Measurements from ENCODE around the gene RBP3.

The RBP3 gene

GRCh38 chr10:47359626-47360418, 11.7 kb downstream of the RBP3 start:
- DNase-seq: no peak

GRCh38 chr10:47360419-47361040, 12.4 kb downstream of the RBP3 start:
- no peak for DNase-seq

- no peak for DNase-seq
Observed at GRCh38 chr10:47361293-47361692, 13.1 kb downstream of the RBP3 start.

GRCh38 chr10:47362199-47362598, 14.0 kb downstream of the RBP3 start:
- no peak for DNase-seq

GRCh38 chr10:47363781-47364180, 15.6 kb downstream of the RBP3 start:
- DNase-seq: no peak

- DNase-seq: no peak
Observed at GRCh38 chr10:47364366-47364765, 16.2 kb downstream of the RBP3 start.

GRCh38 chr10:47364911-47365310, 16.7 kb downstream of the RBP3 start:
- DNase-seq: no peak

GRCh38 chr10:47365431-47366180, 17.4 kb downstream of the RBP3 start:
- DNase-seq: no peak

- no peak for DNase-seq
Observed at GRCh38 chr10:47366181-47366631, 18.0 kb downstream of the RBP3 start.

GRCh38 chr10:47366731-47367460, 18.7 kb downstream of the RBP3 start:
- no peak for DNase-seq

GRCh38 chr10:47367646-47368045, 19.5 kb downstream of the RBP3 start:
- DNase-seq: no peak

GRCh38 chr10:47368431-47369180, 20.4 kb downstream of the RBP3 start:
- DNase-seq: no peak

- DNase-seq: no peak
Observed at GRCh38 chr10:47369251-47369894, 21.2 kb downstream of the RBP3 start.

- DNase-seq: no peak
Observed at GRCh38 chr10:47370015-47370767, 22.0 kb downstream of the RBP3 start.

- no peak for DNase-seq
Observed at GRCh38 chr10:47370878-47371277, 22.7 kb downstream of the RBP3 start.

GRCh38 chr10:47371629-47372485, 23.7 kb downstream of the RBP3 start:
- DNase-seq: no peak

- no peak for DNase-seq
Observed at GRCh38 chr10:47372726-47373125, 24.6 kb downstream of the RBP3 start.

- DNase-seq: no peak
Observed at GRCh38 chr10:47374611-47375536, 26.7 kb downstream of the RBP3 start.

All from NCI-H524 treated with DMSO at 0.1 percent for 48 hours (cell line).